Left lung (tissue), 10 donors: Measurements from ENCODE around the gene SERHL2. TPM values are rescaled to one million over a fixed set of nuclear protein-coding genes. Genes with fewer than 3 reads are reported as not detected.
"Not testable (repeated sequence)": the region's sequence is repeated elsewhere in the genome, so short reads cannot be mapped to it uniquely, and the experiment has no call there.

ENCODE experiments used
- ATAC-seq: fragments of 200-7000 bp; cut with Tn5 transposase; one replicate; pipeline ENCODE4 v1.9.1; 2020; ENCODE audit warnings: moderate library complexity
- DNase-seq, 4 donors: peaks; one replicate each; pipeline ENCODE4 v3.0.0-alpha.2; 2013 to 2020
- H3K27ac ChIP-seq, 2 donors: fragments of 200-600 bp; sonication (generic) in 1 of 2; one replicate each; pipeline versions ENCODE4 v1.5.0 to v1.8.0; 2020 to 2021
- H3K27me3 ChIP-seq, 2 donors: fragments of 200-600 bp; sonication (generic) in 1 of 2; one replicate each; pipeline versions ENCODE4 v1.5.0 to v1.8.0; 2020 to 2021
- H3K36me3 ChIP-seq, 2 donors: fragments of 200-600 bp; sonication (generic) in 1 of 2; one replicate each; pipeline versions ENCODE4 v1.5.0 to v1.8.0; 2020 to 2021
- H3K4me1 ChIP-seq, 2 donors: fragments of 200-600 bp; one replicate each; pipeline ENCODE4 v1.8.0; 2021
- H3K4me3 ChIP-seq, 2 donors: fragments of 200-600 bp; sonication (generic) in 1 of 2; one replicate each; pipeline versions ENCODE4 v1.5.0 to v1.8.0; 2020 to 2021; ENCODE audit warnings: mild to moderate bottlenecking in 1 of 2
- H3K9me3 ChIP-seq, 2 donors: fragments of 200-600 bp; sonication (generic) in 1 of 2; one replicate each; pipeline versions ENCODE4 v1.5.0 to v1.8.0; 2020 to 2021
- CTCF ChIP-seq, 2 donors: fragments of 200-600 bp; sonication (generic) in 1 of 2; IDR thresholded peaks; one replicate each; pipeline versions ENCODE4 v1.5.0 to v1.8.0; 2021; ENCODE audit warnings: antibody characterized with exemption in 2 of 2
- intact Hi-C, 2 donors: fragments of 100-400 bp; cut with DNase I; formaldehyde crosslinking; loops; one replicate each; pipeline versions ENCODE4 v1.11.2 to v1.14.2; 2022
- polyA plus RNA-seq, 6 donors: library from polyadenylated mRNA; unstranded; fragments of 120-200 nt; gene quantifications; one replicate each; pipeline ENCODE4 v1.2.1, GENCODE V29; 2013; ENCODE audit not compliant: insufficient read length in 6 of 6
- total RNA-seq, 2 donors: library from RNA; stranded (reverse); fragmentation: NEBNext Ultra II Directional; extraction: Animal tissue kit (Norgen Biotek cat#: 25700); gene quantifications; one replicate each; pipeline ENCODE4 v1.2.1, GENCODE V29; 2021
- donor health status: DM: no; HTN: yes; CAD: no.
- donor health status: DM: no; HTN: no; CAD: no.

SERHL2 gene
- total and polyA plus RNA-seq, 8 donors: 2.1 to 10.2 (median 8.9) TPM

- Histone ChIP-seq H3K4me1 (peaks cover 5 to 13% of the 10 kb centered on the region in 2 donors), H3K27me3 (no peaks in the 10 kb centered on the region), H3K36me3 (peaks cover 0 to 61% of the 10 kb centered on the region in 2 donors), H3K4me3 (no peak overlapping the region), H3K9me3 (no peaks in the 10 kb centered on the region), H3K27ac (no peak overlapping the region)
- TF ChIP-seq CTCF (IDR thresholded peaks at IDR 0.05): no peak
- intact Hi-C loops: no loop called here
- no peak for ATAC-seq
- DNase-seq: no peak
Observed at GRCh38 chr22:42515896-42516295, 37.9 kb upstream of the SERHL2 start.

DNA sequence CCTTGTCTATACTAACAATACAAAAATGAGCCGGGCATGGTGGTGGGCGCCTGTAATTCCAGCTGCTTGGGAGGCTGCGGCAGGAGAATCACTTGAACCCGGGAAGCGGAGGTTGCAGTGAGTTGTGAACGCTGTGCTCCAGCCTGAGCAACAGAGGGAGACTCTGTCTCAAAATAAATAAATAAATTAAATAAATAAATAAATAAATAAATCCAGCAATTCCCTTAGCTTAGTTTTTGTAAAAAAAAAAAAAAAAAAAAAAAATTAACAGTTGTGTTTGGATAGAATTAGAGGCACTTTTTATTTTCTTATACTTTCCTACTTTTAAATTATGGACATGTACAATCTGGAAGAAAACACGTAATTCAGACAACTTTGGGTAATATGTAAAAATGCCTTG is 36.7 kb upstream of the SERHL2 start:
- DNase-seq, ATAC-seq, H3K27ac ChIP-seq, intact Hi-C loops, H3K4me3 ChIP-seq, H3K27me3 ChIP-seq, H3K9me3 ChIP-seq: not testable (repeated sequence)
- peaks cover 0 to 49% of the 10 kb centered on the region in 2 donors for H3K36me3 ChIP-seq
- peaks cover 5 to 13% of the 10 kb centered on the region in 2 donors for H3K4me1 ChIP-seq

- H3K9me3 ChIP-seq, intact Hi-C loops, H3K27me3 ChIP-seq: not testable (repeated sequence)
- Histone ChIP-seq H3K27ac (peak overlapping the region; percentile 51 to 67), H3K4me1 (peaks cover 5 to 13% of the 10 kb centered on the region in 2 donors), H3K4me3 (peak overlapping the region; percentile 93), H3K36me3 (peaks cover 0 to 37% of the 10 kb centered on the region in 2 donors)
- ATAC-seq (peak; percentile 53), DNase-seq (peak in 1 of 4 donors; percentile 27)
Observed at GRCh38 chr22:42518638-42519524, 34.9 kb upstream of the SERHL2 start.

- peak within 1 kb of the TSS; percentile 51 to 67 for H3K27ac ChIP-seq
- no peaks in the 10 kb centered on the region for H3K9me3 ChIP-seq
- H3K4me1 ChIP-seq: peaks cover 5 to 13% of the 10 kb centered on the region in 2 donors
- peaks cover 0 to 28% of the 10 kb centered on the region in 2 donors for H3K36me3 ChIP-seq
- H3K27me3 ChIP-seq: no peaks in the 10 kb centered on the region
- ATAC-seq (peak; percentile 98), DNase-seq (peak; percentile 51 to 98 (median 82))
- peak in 1 of 2 donors; percentile 18 for TF ChIP-seq CTCF (IDR thresholded peaks at IDR 0.05)
- peak within 1 kb of the TSS; percentile 93 for H3K4me3 ChIP-seq
- intact Hi-C loops: no loop called here
Observed at GRCh38 chr22:42519525-42520401, 34.0 kb upstream of the SERHL2 start, which contains the start of gene RRP7A. RRP7A (minus strand) TSS chr22:42519796; CDS start chr22:42519786, 10 bp downstream.

DNA sequence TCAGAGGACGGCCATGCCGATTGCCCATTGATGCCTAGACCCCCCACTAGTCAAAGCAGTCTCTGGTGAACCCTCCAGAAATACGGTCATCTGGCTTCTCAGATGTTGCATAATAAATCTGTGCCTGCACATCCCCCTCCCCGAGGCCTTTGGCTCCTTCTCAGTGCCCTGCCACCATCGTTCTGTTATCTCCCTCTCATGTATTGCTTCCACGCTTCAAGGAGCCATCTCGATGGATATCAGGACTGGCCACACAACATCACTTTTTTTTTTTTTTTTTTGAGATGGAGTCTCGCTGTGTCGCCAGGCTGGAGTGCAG is 32.6 kb upstream of the SERHL2 start:
- intact Hi-C loops: no loop called here
- TF ChIP-seq CTCF (IDR thresholded peaks at IDR 0.05): no peak
- Histone ChIP-seq H3K27me3 (no peaks in the 10 kb centered on the region), H3K36me3 (peaks cover 0 to 16% of the 10 kb centered on the region in 2 donors), H3K4me3 (no peak overlapping the region), H3K4me1 (peaks cover 5 to 13% of the 10 kb centered on the region in 2 donors), H3K9me3 (no peaks in the 10 kb centered on the region), H3K27ac (no peak overlapping the region)
- ATAC-seq (no peak), DNase-seq (no peak)

GRCh38 chr22:42522546-42522945 is 31.2 kb upstream of the SERHL2 start:
- DNase-seq: peak in 1 of 4 donors; percentile 4
- no peak for TF ChIP-seq CTCF (IDR thresholded peaks at IDR 0.05)
- Histone ChIP-seq H3K27ac (no peak overlapping the region), H3K27me3 (no peaks in the 10 kb centered on the region), H3K4me3 (no peak overlapping the region), H3K4me1 (peaks cover 5 to 13% of the 10 kb centered on the region in 2 donors), H3K9me3 (no peaks in the 10 kb centered on the region), H3K36me3 (peaks cover 0 to 4% of the 10 kb centered on the region in 2 donors)
- intact Hi-C loops: no loop called here
- no peak for ATAC-seq
